Mesendoderm (in vitro differentiated cells): Measurements from ENCODE around the gene LYRM7.

Experiments used
- DNase-seq: peaks from one replicate; pipeline ENCODE4 v3.0.0; 2013
- H2AK5ac ChIP-seq: 2 replicates; pipeline ENCODE4 v1.6.1; 2013; ENCODE audit warnings: low read length, inconsistent platforms
- H2BK120ac ChIP-seq: 2 replicates; pipeline ENCODE4 v1.6.1; 2013; ENCODE audit warnings: low read depth, mild to moderate bottlenecking, low read length, moderate library complexity, mixed read lengths
- H2BK15ac ChIP-seq: replicated peaks from 2 replicates; pipeline ENCODE4 v1.6.1; 2013; ENCODE audit warnings: low read depth, mild to moderate bottlenecking, moderate library complexity
- H2BK5ac ChIP-seq: 2 replicates; pipeline ENCODE4 v1.6.1; 2013; ENCODE audit warnings: low read length, inconsistent platforms
- H3K18ac ChIP-seq: 2 replicates; pipeline ENCODE4 v1.6.1; 2013; ENCODE audit warnings: mild to moderate bottlenecking, low read length, mixed read lengths
- H3K23ac ChIP-seq: one replicate; pipeline ENCODE4 v1.6.1; 2013; ENCODE audit warnings: low read length
- H3K27ac ChIP-seq: 2 replicates; pipeline ENCODE4 v1.5.1; 2013; ENCODE audit warnings: low read depth, mild to moderate bottlenecking, inconsistent platforms, low read length, moderate library complexity
- H3K27me3 ChIP-seq: 2 replicates; pipeline ENCODE4 v1.6.1; 2013; ENCODE audit warnings: low read length, control low read depth, mild to moderate bottlenecking, inconsistent platforms; ENCODE audit not compliant: insufficient read depth, poor library complexity
- H3K36me3 ChIP-seq: 2 replicates; pipeline ENCODE4 v1.6.1; 2013; ENCODE audit warnings: low read length, inconsistent platforms; ENCODE audit not compliant: control insufficient read depth, insufficient read depth
- H3K4ac ChIP-seq: one replicate; pipeline ENCODE4 v1.6.1; 2013; ENCODE audit warnings: low read depth, mild to moderate bottlenecking, low read length, moderate library complexity
- H3K4me1 ChIP-seq: 2 replicates; pipeline ENCODE4 v1.6.1; 2013; ENCODE audit warnings: low read depth, low read length, inconsistent platforms; ENCODE audit not compliant: control insufficient read depth
- H3K4me2 ChIP-seq: 2 replicates; pipeline ENCODE4 v1.6.1; 2013; ENCODE audit warnings: low read length
- H3K4me3 ChIP-seq: 2 replicates; pipeline ENCODE4 v1.5.1; 2013; ENCODE audit warnings: mild to moderate bottlenecking, low read length
- H3K56ac ChIP-seq: one replicate; pipeline ENCODE4 v1.6.1; 2013; ENCODE audit warnings: low read length
- H3K79me1 ChIP-seq: 2 replicates; pipeline ENCODE4 v1.6.1; 2013; ENCODE audit warnings: low read length, inconsistent platforms
- H3K79me2 ChIP-seq: 2 replicates; pipeline ENCODE4 v1.6.1; 2013; ENCODE audit warnings: mild to moderate bottlenecking, low read length; ENCODE audit not compliant: control insufficient read depth, insufficient read depth
- H3K9ac ChIP-seq: 2 replicates; pipeline ENCODE4 v1.6.1; 2013; ENCODE audit warnings: low read length, inconsistent platforms
- H4K5ac ChIP-seq: one replicate; pipeline ENCODE4 v1.6.1; 2013; ENCODE audit warnings: low read length
- H4K8ac ChIP-seq: one replicate; pipeline ENCODE4 v1.6.1; 2013; ENCODE audit warnings: low read depth, mild to moderate bottlenecking, control low read depth, low read length, moderate library complexity
- WGBS: extraction: QIAGEN DNeasy Blood & Tissue Kit; methylation state at CpG from one replicate; pipeline ENCODE4 v1.1.7; 2013; ENCODE audit warnings: low lambda C conversion rate, missing lambda C conversion rate; ENCODE audit not compliant: insufficient coverage; ENCODE audit errors: extremely low coverage; 5-methylcytosine and 5-hydroxymethylcytosine counted together

Gene LYRM7

DNA sequence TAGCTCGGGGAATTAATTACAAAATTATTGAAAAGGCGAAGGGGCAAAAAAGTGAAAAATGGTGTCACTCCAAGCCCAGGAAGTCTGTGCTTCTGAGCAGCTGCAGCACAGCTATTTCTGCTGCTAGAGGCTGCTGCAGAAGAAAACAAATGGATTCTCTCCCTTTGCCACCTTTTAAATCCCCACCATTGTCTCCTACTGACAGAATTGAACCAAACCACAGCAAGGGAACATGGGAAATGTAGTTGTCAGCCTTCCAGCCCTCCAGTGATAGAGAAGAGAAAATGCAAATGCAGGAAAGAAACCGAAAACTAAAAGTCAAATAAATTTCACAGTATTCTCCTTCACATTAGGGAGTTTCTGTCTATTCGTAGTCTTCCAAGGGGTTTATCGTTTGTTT, 59.7 kb downstream of the LYRM7 start:
- H2BK15ac ChIP-seq = no peak overlapping the region
- DNase-seq = peak; percentile 83
- H3K4me3 ChIP-seq = no peak overlapping the region
- no peak overlapping the region for H3K23ac ChIP-seq
- H3K4me2 ChIP-seq = no peak overlapping the region
- H2BK5ac ChIP-seq = no peak overlapping the region
- no peaks in the 10 kb centered on the region for H3K79me2 ChIP-seq
- WGBS = no CpG with 5 or more reads among the region's 5 CpGs
- H3K9ac ChIP-seq = no peak overlapping the region
- H3K56ac ChIP-seq = no peak overlapping the region
- no peak overlapping the region for H3K18ac ChIP-seq
- H3K4ac ChIP-seq = no peak overlapping the region
- no peak overlapping the region for H2BK120ac ChIP-seq
- no peak overlapping the region for H2AK5ac ChIP-seq
- no peaks in the 10 kb centered on the region for H3K27me3 ChIP-seq
- H3K4me1 ChIP-seq = no peaks in the 10 kb centered on the region
- H3K27ac ChIP-seq = no peak overlapping the region
- H3K79me1 ChIP-seq = no peaks in the 10 kb centered on the region
- no peaks in the 10 kb centered on the region for H3K36me3 ChIP-seq
- no peak overlapping the region for H4K8ac ChIP-seq
- no peak overlapping the region for H4K5ac ChIP-seq

DNA sequence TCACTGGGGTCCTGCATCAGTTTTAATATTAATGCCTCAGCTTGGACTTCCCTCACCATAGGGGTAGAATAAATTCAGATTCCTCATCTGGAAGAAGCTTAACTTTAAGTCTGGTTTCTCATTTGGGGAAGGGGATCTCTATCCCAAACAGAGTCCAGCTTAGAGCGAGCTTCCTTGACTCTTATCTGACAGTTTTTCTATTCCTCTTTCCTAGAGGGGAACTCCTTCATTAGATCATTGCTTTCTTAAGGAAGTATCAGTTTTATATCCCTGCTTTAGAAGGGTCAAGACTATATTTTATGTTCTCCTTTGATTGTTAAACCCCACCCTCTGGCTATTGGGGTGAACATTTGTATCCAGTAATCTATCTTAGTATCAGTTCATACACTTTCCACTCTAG, 68.9 kb downstream of the LYRM7 start:
- H2AK5ac ChIP-seq = no peak overlapping the region
- no peak overlapping the region for H3K4me2 ChIP-seq
- no peak overlapping the region for H4K5ac ChIP-seq
- no peak overlapping the region for H4K8ac ChIP-seq
- H3K79me2 ChIP-seq = no peaks in the 10 kb centered on the region
- H3K18ac ChIP-seq = no peak overlapping the region
- no CpG with 5 or more reads among the region's 1 CpG for WGBS
- no peak overlapping the region for H2BK5ac ChIP-seq
- H3K27me3 ChIP-seq = no peaks in the 10 kb centered on the region
- no peak overlapping the region for H2BK120ac ChIP-seq
- no peaks in the 10 kb centered on the region for H3K79me1 ChIP-seq
- no peak overlapping the region for H3K4ac ChIP-seq
- H3K4me3 ChIP-seq = no peak overlapping the region
- H3K9ac ChIP-seq = no peak overlapping the region
- no peaks in the 10 kb centered on the region for H3K36me3 ChIP-seq
- no peak overlapping the region for H2BK15ac ChIP-seq
- H3K27ac ChIP-seq = no peak overlapping the region
- no peak overlapping the region for H3K56ac ChIP-seq
- no peaks in the 10 kb centered on the region for H3K4me1 ChIP-seq
- no peak overlapping the region for H3K23ac ChIP-seq
- no peak for DNase-seq

DNA sequence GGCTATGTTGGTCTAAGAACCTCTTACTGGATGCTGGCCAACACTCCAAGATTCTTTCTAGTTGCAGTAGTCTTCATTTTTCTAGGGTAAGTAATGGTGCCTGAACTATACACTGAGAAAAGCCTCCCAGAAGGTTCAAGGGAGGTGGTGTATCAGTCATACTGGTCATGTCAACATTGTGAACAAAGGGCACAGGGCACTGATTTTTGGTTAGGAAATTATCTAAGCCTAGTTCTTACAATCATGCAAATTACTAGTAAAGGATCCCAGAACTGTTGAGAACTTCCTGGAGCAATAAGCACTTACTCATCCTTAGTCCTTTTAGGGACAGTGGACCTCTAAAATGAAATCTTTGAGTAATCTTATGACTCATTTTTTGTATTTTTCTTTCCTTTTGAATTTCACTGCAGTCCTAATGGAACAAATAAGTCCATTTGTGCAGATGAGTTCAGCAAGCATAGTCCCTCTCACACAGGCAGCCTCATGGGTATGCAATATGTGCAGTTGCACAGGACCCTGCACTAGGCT, 72.0 kb downstream of the LYRM7 start:
- Histone ChIP-seq H3K4me2 (no peak overlapping the region), H3K18ac (no peak overlapping the region), H4K5ac (no peak overlapping the region), H3K79me1 (no peaks in the 10 kb centered on the region), H2BK15ac (no peak overlapping the region), H3K79me2 (no peaks in the 10 kb centered on the region), H3K27ac (no peak overlapping the region), H3K36me3 (no peaks in the 10 kb centered on the region), H3K27me3 (no peaks in the 10 kb centered on the region), H3K4ac (no peak overlapping the region), H3K56ac (no peak overlapping the region), H4K8ac (no peak overlapping the region), H2BK120ac (no peak overlapping the region), H3K9ac (no peak overlapping the region), H3K23ac (no peak overlapping the region), H3K4me1 (no peaks in the 10 kb centered on the region), H2BK5ac (no peak overlapping the region), H2AK5ac (no peak overlapping the region), H3K4me3 (no peak overlapping the region)
- no peak for DNase-seq

DNA sequence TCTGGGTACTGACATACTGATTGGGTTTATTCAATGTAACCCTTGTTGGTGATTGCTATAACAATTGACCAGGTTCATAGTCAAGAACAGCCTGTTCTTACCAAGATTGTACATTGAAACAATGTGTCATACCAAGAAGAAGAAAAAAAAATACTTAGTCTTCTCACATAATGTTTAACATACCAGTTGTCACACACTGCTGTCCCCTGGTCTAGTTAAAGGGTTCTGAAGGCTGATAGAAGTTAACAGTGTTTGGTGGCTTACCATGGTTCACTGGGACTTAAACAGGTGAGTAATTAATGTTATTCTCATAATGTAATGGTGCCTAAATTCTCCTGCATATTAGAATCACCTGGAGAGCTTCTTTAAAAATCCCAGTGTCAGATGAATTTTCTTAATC, 74.6 kb downstream of the LYRM7 start:
- no peak for DNase-seq
- Histone ChIP-seq H2AK5ac (no peak overlapping the region), H2BK120ac (no peak overlapping the region)

DNA sequence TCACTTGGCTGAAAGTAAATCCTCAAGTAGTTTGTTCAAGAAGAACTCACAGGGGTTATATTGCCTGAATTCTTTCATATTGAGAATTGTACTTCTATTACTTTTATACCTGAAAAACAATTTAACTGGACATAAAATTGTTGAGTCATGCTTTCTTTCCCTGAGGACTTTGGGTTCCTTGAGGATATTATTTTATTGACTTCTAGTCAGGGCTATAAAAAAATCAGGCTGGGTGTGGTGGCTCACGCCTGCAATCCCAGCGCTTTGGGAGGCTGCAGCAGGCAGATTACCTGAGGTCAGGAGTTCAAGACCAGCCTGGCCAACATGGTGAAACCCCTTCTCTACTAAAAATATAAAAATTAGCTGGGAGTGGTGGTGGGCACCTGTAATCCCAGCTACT, 75.2 kb downstream of the LYRM7 start:
- no peak overlapping the region for H3K27ac ChIP-seq
- no peak overlapping the region for H3K9ac ChIP-seq
- no peak overlapping the region for H3K56ac ChIP-seq
- no peak overlapping the region for H2AK5ac ChIP-seq
- DNase-seq = no peak
- H2BK15ac ChIP-seq = no peak overlapping the region
- no peak overlapping the region for H3K18ac ChIP-seq
- H3K4ac ChIP-seq = no peak overlapping the region
- no peak overlapping the region for H2BK5ac ChIP-seq
- H3K23ac ChIP-seq = no peak overlapping the region
- H3K27me3 ChIP-seq = no peaks in the 10 kb centered on the region
- no peak overlapping the region for H4K5ac ChIP-seq
- H3K79me1 ChIP-seq = no peaks in the 10 kb centered on the region
- H2BK120ac ChIP-seq = no peak overlapping the region
- no peak overlapping the region for H3K4me2 ChIP-seq
- no CpG with 5 or more reads among the region's 2 CpGs for WGBS
- no peaks in the 10 kb centered on the region for H3K36me3 ChIP-seq
- no peak overlapping the region for H3K4me3 ChIP-seq
- no peak overlapping the region for H4K8ac ChIP-seq
- no peaks in the 10 kb centered on the region for H3K79me2 ChIP-seq
- H3K4me1 ChIP-seq = no peaks in the 10 kb centered on the region

More for the DNA sequence above, 74.6 kb downstream of the LYRM7 start:
- Histone ChIP-seq H3K9ac (no peak overlapping the region), H3K27ac (no peak overlapping the region), H3K79me1 (no peaks in the 10 kb centered on the region), H3K18ac (no peak overlapping the region), H3K4ac (no peak overlapping the region), H3K4me3 (no peak overlapping the region), H3K79me2 (no peaks in the 10 kb centered on the region), H3K23ac (no peak overlapping the region), H2BK5ac (no peak overlapping the region), H2BK15ac (no peak overlapping the region), H4K8ac (no peak overlapping the region), H4K5ac (no peak overlapping the region), H3K27me3 (no peaks in the 10 kb centered on the region), H3K56ac (no peak overlapping the region), H3K4me1 (no peaks in the 10 kb centered on the region), H3K36me3 (no peaks in the 10 kb centered on the region), H3K4me2 (no peak overlapping the region)

DNA sequence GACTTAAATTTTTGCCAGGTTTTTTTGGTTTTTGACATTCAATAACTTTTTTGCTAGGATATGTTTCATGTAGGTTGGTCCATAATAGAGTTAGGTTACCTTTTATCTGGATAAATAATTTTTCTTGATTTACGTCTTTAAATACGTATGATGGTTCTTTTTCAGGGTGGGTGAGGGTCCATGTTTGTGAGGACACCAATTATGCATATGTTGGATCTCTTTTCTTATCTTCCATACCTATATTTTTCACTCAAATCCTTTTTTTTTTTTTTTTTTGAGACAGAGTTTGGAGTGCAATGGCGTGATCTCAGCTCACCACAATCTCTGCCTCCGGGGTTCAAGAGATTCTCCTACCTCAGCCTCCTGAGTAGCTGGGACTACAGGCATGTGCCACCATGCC, 75.8 kb downstream of the LYRM7 start:
- Histone ChIP-seq H2BK120ac (no peak overlapping the region), H3K23ac (no peak overlapping the region), H2BK5ac (no peak overlapping the region), H3K36me3 (no peaks in the 10 kb centered on the region), H3K4me3 (no peak overlapping the region), H3K79me1 (no peaks in the 10 kb centered on the region), H3K18ac (no peak overlapping the region), H2AK5ac (no peak overlapping the region), H2BK15ac (no peak overlapping the region), H3K79me2 (no peaks in the 10 kb centered on the region), H3K56ac (no peak overlapping the region), H3K4me1 (no peaks in the 10 kb centered on the region), H4K8ac (no peak overlapping the region), H3K4ac (no peak overlapping the region), H3K4me2 (no peak overlapping the region), H3K9ac (no peak overlapping the region), H4K5ac (no peak overlapping the region), H3K27me3 (no peaks in the 10 kb centered on the region), H3K27ac (no peak overlapping the region)
- WGBS = no CpG with 5 or more reads among the region's 4 CpGs
- no peak for DNase-seq
